HG03571 (cell line): ENCODE results near the gene IPO11.
A peak's percentile ranks its signal among the peaks of the same experiment; 100 is the strongest.

Experiments used
- ATAC-seq: cut with Tn5 transposase; IDR thresholded peaks from one replicate; pipeline ENCODE4 v1.9.1; 2021; ENCODE audit not compliant: unreplicated experiment

IPO11 gene

GRCh38 chr5:62412549-62413329, at the start of gene IPO11:
Gene IPO11, plus strand, starts transcription at chr5:62412763. Its CDS starts 24,517 bp downstream, at chr5:62437280.
- ATAC-seq = peak; percentile 94

GRCh38 chr5:62369039-62369438, 43.5 kb upstream of the IPO11 start:
- ATAC-seq = no peak

- ATAC-seq = no peak
Measured at GRCh38 chr5:62371409-62371808, 41.2 kb upstream of the IPO11 start.

- ATAC-seq = no peak
Measured at GRCh38 chr5:62372600-62372999, 40.0 kb upstream of the IPO11 start.

- no peak for ATAC-seq
Measured at GRCh38 chr5:62373382-62373781, 39.2 kb upstream of the IPO11 start.

- ATAC-seq = no peak
Measured at GRCh38 chr5:62374090-62374489, 38.5 kb upstream of the IPO11 start.

GRCh38 chr5:62375627-62376026, 36.9 kb upstream of the IPO11 start:
- no peak for ATAC-seq

- ATAC-seq = no peak
Measured at GRCh38 chr5:62376064-62376463, 36.5 kb upstream of the IPO11 start.

- no peak for ATAC-seq
Measured at GRCh38 chr5:62385131-62385530, 27.4 kb upstream of the IPO11 start.

GRCh38 chr5:62385816-62386400, 26.7 kb upstream of the IPO11 start:
- ATAC-seq = no peak

GRCh38 chr5:62386824-62387223, 25.7 kb upstream of the IPO11 start:
- ATAC-seq = no peak

- no peak for ATAC-seq
Measured at GRCh38 chr5:62395210-62395950, 17.2 kb upstream of the IPO11 start.

GRCh38 chr5:62403411-62404250, 8.9 kb upstream of the IPO11 start, which contains the start of gene DIMT1:
Gene DIMT1, minus strand, starts transcription at chr5:62403905. Its CDS starts 133 bp downstream, at chr5:62403772.
- peak; percentile 98 for ATAC-seq

- ATAC-seq = no peak
Measured at GRCh38 chr5:62413711-62414110, 1.1 kb downstream of the IPO11 start.

GRCh38 chr5:62418462-62419076, 6.0 kb downstream of the IPO11 start:
- ATAC-seq = no peak

- ATAC-seq = no peak
Measured at GRCh38 chr5:62419609-62420008, 7.0 kb downstream of the IPO11 start.

GRCh38 chr5:62421414-62421813, 8.9 kb downstream of the IPO11 start:
- ATAC-seq = no peak

GRCh38 chr5:62424763-62425162, 12.2 kb downstream of the IPO11 start:
- no peak for ATAC-seq

- no peak for ATAC-seq
Measured at GRCh38 chr5:62431735-62432620, 19.4 kb downstream of the IPO11 start.
